KOPT-K1 (cell line): ENCODE measurements around the gene RPS19.

Experiments
- H3K27ac ChIP-seq: fragments of 200-600 bp; sonication (generic); 2 replicates; pipeline ENCODE4 v1.5.1; 2016; ENCODE audit warnings: antibody characterized with exemption, mild to moderate bottlenecking, low read depth, low read length; ENCODE audit not compliant: poor library complexity, severe bottlenecking
- H3K36me3 ChIP-seq: fragments of 200-600 bp; sonication (generic); 2 replicates; pipeline ENCODE4 v1.5.1; 2017; ENCODE audit warnings: antibody characterized with exemption, mild to moderate bottlenecking, low read length, moderate library complexity; ENCODE audit not compliant: insufficient read depth
- H3K9me3 ChIP-seq: fragments of 200-600 bp; sonication (generic); 2 replicates; pipeline ENCODE4 v1.5.1; 2017; ENCODE audit warnings: antibody characterized with exemption, low read length, mild to moderate bottlenecking; ENCODE audit not compliant: insufficient read depth, poor library complexity, severe bottlenecking

RPS19 gene

GRCh38 chr19:41880329-41880708 is 20.3 kb downstream of the RPS19 start:
- no peaks in the 10 kb centered on the region for H3K9me3 ChIP-seq
- 0 out of 2 replicates have a peak, but pooled peaks cover 3% of the 10 kb centered on the region for H3K36me3 ChIP-seq
- no peak overlapping the region for H3K27ac ChIP-seq

DNA sequence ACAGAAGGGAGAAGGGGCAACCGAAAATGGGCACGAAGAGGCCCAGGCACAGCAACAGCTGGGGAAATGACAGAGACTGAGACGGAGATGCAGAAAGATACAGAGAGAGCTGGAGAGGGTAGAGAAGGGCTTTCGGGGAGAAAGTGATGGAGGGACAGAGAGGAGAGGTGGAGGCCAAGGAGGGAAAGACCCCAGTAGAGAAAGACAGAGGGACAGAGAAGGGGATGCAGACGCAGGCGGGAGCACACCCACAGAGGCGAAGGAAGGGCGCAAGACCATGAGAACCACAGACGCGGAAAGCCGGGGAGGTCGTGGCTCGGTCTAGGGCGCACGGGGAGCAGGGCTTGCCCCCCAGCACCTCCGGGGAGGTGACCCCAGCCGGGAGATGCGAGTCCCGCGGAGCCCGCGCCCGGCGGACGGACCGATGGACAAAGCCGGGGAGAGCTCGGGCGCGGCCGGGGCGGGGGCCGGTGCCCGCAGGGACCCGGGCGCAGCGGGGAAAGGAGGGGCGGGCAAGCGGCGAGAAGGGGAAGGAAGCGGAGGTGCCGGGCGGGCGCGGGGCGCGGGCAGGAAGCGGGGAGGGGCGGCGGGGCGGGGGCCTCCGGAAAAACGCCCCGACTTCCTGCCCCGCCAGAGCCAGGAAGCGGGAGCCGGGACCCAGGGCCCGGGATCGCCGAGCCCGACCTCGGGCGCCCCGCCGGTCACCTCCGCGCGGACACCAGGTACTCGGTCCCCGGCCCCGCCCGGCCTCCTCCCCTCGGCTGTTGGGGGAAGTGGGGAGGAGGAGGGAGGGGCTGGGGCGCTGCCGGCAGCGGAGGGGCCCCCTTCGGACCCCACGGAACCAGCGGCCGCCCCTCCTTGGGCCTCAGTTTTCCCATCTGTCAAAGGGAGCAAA is 22.8 kb downstream of the RPS19 start, which contains the start of gene ARHGEF1:
TSS of gene ARHGEF1 (plus strand) at position 617 of the 895 bp plus-strand sequence. CDS start 4,899 bp downstream, outside the sequence.
- Histone ChIP-seq H3K36me3 (peaks cover 12% of the 10 kb centered on the region; the same call in 1 of the 2 replicates), H3K9me3 (no peaks in the 10 kb centered on the region), H3K27ac (peak within 1 kb of the TSS; percentile 97)

GRCh38 chr19:41883463-41883820 is 23.4 kb downstream of the RPS19 start:
- H3K9me3 ChIP-seq = no peaks in the 10 kb centered on the region
- peak overlapping the region; percentile 97 for H3K27ac ChIP-seq
- peaks cover 14% of the 10 kb centered on the region for H3K36me3 ChIP-seq

GRCh38 chr19:41883821-41884733 is 24.0 kb downstream of the RPS19 start:
- Histone ChIP-seq H3K9me3 (no peaks in the 10 kb centered on the region), H3K36me3 (peaks cover 21% of the 10 kb centered on the region), H3K27ac (peak overlapping the region; percentile 97)

GRCh38 chr19:41886761-41887710 is 27.0 kb downstream of the RPS19 start:
- no peaks in the 10 kb centered on the region for H3K9me3 ChIP-seq

GRCh38 chr19:41887711-41888382 is 27.8 kb downstream of the RPS19 start:
- H3K36me3 ChIP-seq = peaks cover 57% of the 10 kb centered on the region

More at GRCh38 chr19:41886761-41887710, 27.0 kb downstream of the RPS19 start:
- Histone ChIP-seq H3K36me3 (peaks cover 49% of the 10 kb centered on the region), H3K27ac (peak overlapping the region; percentile 91)

DNA sequence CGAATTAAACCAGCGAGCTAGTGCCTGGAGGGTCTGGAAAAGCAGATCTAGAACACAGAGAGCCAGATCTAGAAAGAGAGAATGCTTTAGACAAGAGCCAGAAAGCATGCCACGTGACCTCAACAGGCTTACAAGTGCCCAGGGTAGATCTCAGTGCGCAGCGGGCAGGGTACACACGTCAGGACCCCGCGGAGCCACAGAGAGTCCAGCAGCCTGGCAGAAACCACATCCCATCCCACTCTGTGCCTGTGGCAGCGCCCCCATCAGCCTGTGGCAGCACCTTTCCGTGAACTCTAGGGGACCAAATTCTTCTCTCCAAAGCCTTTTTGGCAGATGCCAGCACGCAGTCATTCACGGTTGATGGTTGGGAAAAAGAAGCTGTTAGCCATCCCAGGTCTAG is 28.9 kb downstream of the RPS19 start:
- H3K36me3 ChIP-seq = peaks cover 61% of the 10 kb centered on the region
- H3K9me3 ChIP-seq = no peaks in the 10 kb centered on the region
- peak overlapping the region; percentile 91 for H3K27ac ChIP-seq

More at GRCh38 chr19:41887711-41888382, 27.8 kb downstream of the RPS19 start:
- peak overlapping the region; percentile 91 for H3K27ac ChIP-seq
- no peaks in the 10 kb centered on the region for H3K9me3 ChIP-seq

- no peak overlapping the region for H3K27ac ChIP-seq
- H3K9me3 ChIP-seq = no peaks in the 10 kb centered on the region
- peaks cover 71% of the 10 kb centered on the region for H3K36me3 ChIP-seq
Measured at GRCh38 chr19:41889896-41890295, 29.8 kb downstream of the RPS19 start.

DNA sequence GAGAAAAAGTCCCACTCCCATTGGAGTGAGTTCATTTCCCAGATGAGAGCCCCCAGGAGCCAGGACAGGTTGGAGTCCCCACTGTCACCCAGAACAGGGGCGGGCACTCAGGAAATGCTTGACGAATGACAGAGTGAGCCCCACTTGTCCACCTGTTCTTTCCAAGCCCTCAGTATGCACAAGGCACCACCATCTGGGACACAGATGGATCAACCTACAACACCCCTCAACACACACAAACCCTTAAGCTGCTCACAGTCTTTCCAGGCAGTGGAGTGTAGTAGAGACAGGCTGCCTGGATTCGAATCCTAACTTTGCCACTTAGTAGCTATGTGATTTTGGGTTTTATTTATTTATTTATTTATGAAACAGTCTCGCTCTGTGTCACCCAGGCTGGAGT is 30.9 kb downstream of the RPS19 start:
- Histone ChIP-seq H3K9me3 (no peaks in the 10 kb centered on the region), H3K36me3 (peaks cover 73% of the 10 kb centered on the region), H3K27ac (no peak overlapping the region)

DNA sequence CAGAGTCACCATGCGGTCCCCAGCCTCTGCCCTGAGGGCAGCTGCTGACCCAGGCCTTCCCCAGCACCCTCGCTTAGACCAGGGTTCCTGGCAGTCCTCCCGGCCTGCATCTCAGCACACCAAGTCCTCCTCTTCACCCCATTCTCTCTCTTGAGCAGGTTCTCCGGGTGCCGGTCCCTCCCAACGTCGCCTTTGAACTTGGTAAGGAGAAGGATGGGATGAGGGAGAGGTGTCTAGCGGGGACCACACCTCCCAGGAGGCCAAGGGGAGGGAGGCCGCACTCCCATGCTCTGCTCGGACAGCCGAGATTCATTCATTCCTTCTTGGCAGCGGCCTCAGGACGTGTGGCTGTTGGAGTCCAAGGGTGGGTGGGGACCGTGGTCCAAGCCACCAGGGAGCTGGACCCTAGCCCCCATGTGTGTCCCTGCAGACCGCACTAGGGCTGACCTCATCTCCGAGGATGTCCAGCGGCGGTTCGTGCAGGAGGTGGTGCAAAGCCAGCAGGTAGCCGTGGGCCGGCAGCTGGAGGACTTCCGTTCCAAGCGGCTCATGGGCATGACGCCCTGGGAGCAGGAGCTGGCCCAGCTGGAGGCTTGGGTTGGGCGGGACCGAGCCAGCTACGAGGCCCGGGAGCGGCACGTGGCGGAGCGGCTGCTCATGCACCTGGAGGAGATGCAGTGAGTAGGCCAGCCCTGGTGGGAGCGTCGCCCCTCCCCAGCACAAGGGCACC is 32.3 kb downstream of the RPS19 start:
- no peak overlapping the region for H3K27ac ChIP-seq
- H3K9me3 ChIP-seq = no peaks in the 10 kb centered on the region
- H3K36me3 ChIP-seq = peaks cover 82% of the 10 kb centered on the region

GRCh38 chr19:41893899-41894298 is 33.8 kb downstream of the RPS19 start:
- no peak overlapping the region for H3K27ac ChIP-seq
- no peaks in the 10 kb centered on the region for H3K9me3 ChIP-seq
- peaks cover 91% of the 10 kb centered on the region for H3K36me3 ChIP-seq

DNA sequence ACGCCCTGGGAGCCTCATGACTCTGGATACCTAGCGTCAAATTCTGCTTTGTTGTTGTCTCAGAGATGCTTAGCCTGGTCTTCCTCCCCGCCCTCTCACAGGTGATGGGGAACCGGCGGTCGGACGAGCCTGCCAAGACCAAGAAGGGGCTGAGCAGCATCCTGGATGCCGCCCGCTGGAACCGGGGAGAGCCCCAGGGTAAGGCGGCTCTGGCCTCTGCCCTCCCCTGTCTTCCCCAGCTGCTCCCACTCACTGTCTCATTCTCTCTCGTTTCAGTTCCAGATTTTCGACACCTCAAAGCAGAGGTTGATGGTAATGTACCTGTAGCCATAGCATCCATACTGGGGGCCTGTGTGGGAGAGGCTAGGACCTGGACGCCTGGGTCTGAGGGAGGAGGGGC is 34.3 kb downstream of the RPS19 start:
- Histone ChIP-seq H3K36me3 (peaks cover 91% of the 10 kb centered on the region), H3K9me3 (no peaks in the 10 kb centered on the region), H3K27ac (no peak overlapping the region)
